Measurements from ENCODE around the gene CASP2. TPM values are rescaled to one million over a fixed set of nuclear protein-coding genes. Genes with fewer than 3 reads are reported as not detected.

Gene CASP2
- total and polyA plus RNA-seq, 2 of the 13 experiments (the other 11 are each of a cell fraction or from before 2014, with no cell fraction given): 10.2 to 13.7 TPM

GRCh38 chr7:143345428-143345900 lies 57.3 kb downstream of the CASP2 start (continued):
- TF ChIP-seq, protein P1, sequence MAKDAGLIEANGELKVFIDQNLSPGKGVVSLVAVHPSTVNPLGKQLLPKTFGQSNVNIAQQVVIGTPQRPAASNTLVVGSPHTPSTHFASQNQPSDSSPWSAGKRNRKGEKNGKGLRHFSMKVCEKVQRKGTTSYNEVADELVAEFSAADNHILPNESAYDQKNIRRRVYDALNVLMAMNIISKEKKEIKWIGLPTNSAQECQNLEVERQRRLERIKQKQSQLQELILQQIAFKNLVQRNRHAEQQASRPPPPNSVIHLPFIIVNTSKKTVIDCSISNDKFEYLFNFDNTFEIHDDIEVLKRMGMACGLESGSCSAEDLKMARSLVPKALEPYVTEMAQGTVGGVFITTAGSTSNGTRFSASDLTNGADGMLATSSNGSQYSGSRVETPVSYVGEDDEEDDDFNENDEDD (CRISPR knock-in tag; IDR thresholded peaks at IDR 0.05; ENCODE audit: borderline replicate concordance): peak; percentile 18; the same call in 1 of the 2 replicates

- no peaks in the 10 kb centered on the region for H3K36me3 ChIP-seq (replicated peaks in 1 of 2; ENCODE audit: control insufficient read depth in 1 of 2, insufficient read depth in 2 of 2, low read length in 2 of 2)
- TF ChIP-seq, protein P2, sequence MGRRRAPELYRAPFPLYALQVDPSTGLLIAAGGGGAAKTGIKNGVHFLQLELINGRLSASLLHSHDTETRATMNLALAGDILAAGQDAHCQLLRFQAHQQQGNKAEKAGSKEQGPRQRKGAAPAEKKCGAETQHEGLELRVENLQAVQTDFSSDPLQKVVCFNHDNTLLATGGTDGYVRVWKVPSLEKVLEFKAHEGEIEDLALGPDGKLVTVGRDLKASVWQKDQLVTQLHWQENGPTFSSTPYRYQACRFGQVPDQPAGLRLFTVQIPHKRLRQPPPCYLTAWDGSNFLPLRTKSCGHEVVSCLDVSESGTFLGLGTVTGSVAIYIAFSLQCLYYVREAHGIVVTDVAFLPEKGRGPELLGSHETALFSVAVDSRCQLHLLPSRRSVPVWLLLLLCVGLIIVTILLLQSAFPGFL (CRISPR knock-in tag; IDR thresholded peaks at IDR 0.05): no peak
- TF ChIP-seq ZNF770 (CRISPR knock-in tag; IDR thresholded peaks at IDR 0.05) (no peak), RAD51 (IDR thresholded peaks at IDR 0.05; ENCODE audit: borderline replicate concordance) (no peak), ZNF652 (CRISPR knock-in tag; IDR thresholded peaks at IDR 0.05; ENCODE audit: borderline replicate concordance, low read depth) (no peak), ZMAT5 (CRISPR knock-in tag; IDR thresholded peaks at IDR 0.05; ENCODE audit: borderline replicate concordance, low read depth) (no peak), STAG1 (CRISPR knock-in tag; IDR thresholded peaks at IDR 0.05) (peak; percentile 39; the same call in 1 of the 2 replicates), ZNF572 (CRISPR knock-in tag; IDR thresholded peaks at IDR 0.05) (no peak), KLF9 (CRISPR knock-in tag; IDR thresholded peaks at IDR 0.05; ENCODE audit: low read depth) (no peak), CTCF (CRISPR knock-in tag; IDR thresholded peaks at IDR 0.05) (peak; percentile 47)
- TF ChIP-seq, protein P3, sequence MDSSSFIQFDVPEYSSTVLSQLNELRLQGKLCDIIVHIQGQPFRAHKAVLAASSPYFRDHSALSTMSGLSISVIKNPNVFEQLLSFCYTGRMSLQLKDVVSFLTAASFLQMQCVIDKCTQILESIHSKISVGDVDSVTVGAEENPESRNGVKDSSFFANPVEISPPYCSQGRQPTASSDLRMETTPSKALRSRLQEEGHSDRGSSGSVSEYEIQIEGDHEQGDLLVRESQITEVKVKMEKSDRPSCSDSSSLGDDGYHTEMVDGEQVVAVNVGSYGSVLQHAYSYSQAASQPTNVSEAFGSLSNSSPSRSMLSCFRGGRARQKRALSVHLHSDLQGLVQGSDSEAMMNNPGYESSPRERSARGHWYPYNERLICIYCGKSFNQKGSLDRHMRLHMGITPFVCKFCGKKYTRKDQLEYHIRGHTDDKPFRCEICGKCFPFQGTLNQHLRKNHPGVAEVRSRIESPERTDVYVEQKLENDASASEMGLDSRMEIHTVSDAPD (CRISPR knock-in tag; IDR thresholded peaks at IDR 0.05): no peak
- TF ChIP-seq, protein P4, sequence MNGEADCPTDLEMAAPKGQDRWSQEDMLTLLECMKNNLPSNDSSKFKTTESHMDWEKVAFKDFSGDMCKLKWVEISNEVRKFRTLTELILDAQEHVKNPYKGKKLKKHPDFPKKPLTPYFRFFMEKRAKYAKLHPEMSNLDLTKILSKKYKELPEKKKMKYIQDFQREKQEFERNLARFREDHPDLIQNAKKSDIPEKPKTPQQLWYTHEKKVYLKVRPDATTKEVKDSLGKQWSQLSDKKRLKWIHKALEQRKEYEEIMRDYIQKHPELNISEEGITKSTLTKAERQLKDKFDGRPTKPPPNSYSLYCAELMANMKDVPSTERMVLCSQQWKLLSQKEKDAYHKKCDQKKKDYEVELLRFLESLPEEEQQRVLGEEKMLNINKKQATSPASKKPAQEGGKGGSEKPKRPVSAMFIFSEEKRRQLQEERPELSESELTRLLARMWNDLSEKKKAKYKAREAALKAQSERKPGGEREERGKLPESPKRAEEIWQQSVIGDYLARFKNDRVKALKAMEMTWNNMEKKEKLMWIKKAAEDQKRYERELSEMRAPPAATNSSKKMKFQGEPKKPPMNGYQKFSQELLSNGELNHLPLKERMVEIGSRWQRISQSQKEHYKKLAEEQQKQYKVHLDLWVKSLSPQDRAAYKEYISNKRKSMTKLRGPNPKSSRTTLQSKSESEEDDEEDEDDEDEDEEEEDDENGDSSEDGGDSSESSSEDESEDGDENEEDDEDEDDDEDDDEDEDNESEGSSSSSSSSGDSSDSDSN (CRISPR knock-in tag; IDR thresholded peaks at IDR 0.05): no peak
- H3K4me3 ChIP-seq (replicated peaks in 1 of 3; ENCODE audit: insufficient read depth in 1 of 3, low read depth in 2 of 3, low read length in 3 of 3): no peak overlapping the region
- whole genome bisulfite sequencing (ENCODE audit: low lambda C conversion rate): 33% methylated on average over 4 of the region's 4 CpGs
- no peak overlapping the region for H3K4me2 ChIP-seq (ENCODE audit: low read depth, low read length)
- H3K4me1 ChIP-seq (ENCODE audit: insufficient read depth, low read length): no peaks in the 10 kb centered on the region
- no peak overlapping the region for H3K9ac ChIP-seq (ENCODE audit: insufficient read depth, low read depth, low read length)
- no peaks in the 10 kb centered on the region for H3K79me2 ChIP-seq (ENCODE audit: insufficient read depth, low read length)
- in situ Hi-C loops (cut with HindIII; ENCODE audit: extremely low pct_ligation_motif_present, low pct_unique_long_range_greater_than_20kb) (no loop called here), intact Hi-C loops (cut with micrococcal nuclease; ENCODE audit: unreplicated experiment) (no loop called here)
- BruUV-seq (replicated peaks): no TSS peak
- DNase-seq (ENCODE audit: low spot score) (no peak), FAIRE-seq (no peak), ATAC-seq (peak; percentile 57)
- H3K9me3 ChIP-seq (ENCODE audit: low read length): no peaks in the 10 kb centered on the region
- POLR2A ChIA-PET: no interaction called here
- H4K20me1 ChIP-seq (ENCODE audit: insufficient read depth, low read length): no peaks in the 10 kb centered on the region
- CTCF ChIA-PET (ENCODE audit: low intra/inter-chr PET ratio, low total read pairs): no interaction called here
- H3K27me3 ChIP-seq (ENCODE audit: control insufficient read depth in 1 of 2, insufficient read depth in 2 of 2, low read length in 2 of 2): peaks cover 0 to 6% of the 10 kb centered on the region in 2 experiments; a peak in 1 of 5 replicates
- H3K27ac ChIP-seq (ENCODE audit: extremely low read length, insufficient read depth, low read length): no peak overlapping the region
- no peak overlapping the region for H2AFZ ChIP-seq (ENCODE audit: low read length)
Measured at GRCh38 chr7:143346018-143346417, 57.9 kb downstream of the CASP2 start.
